Glutamatergic neuron (in vitro differentiated cells): Measurements from ENCODE around the gene CDH4. TPM values are rescaled to one million over a fixed set of nuclear protein-coding genes. Genes with fewer than 3 reads are reported as not detected.

Experiments used
- DNase-seq: peaks from one replicate; pipeline ENCODE4 v3.0.0; 2022
- H3K27ac Mint-ChIP-seq: one replicate; pipeline ENCODE4 v1.8.0; 2020; ENCODE audit warnings: mild to moderate bottlenecking, mixed read lengths, inconsistent platforms; ENCODE audit not compliant: unreplicated experiment
- H3K27me3 Mint-ChIP-seq: one replicate; pipeline ENCODE4 v1.8.0; 2020; ENCODE audit warnings: mild to moderate bottlenecking, moderate library complexity, mixed read lengths, inconsistent platforms; ENCODE audit not compliant: unreplicated experiment
- H3K36me3 Mint-ChIP-seq: one replicate; pipeline ENCODE4 v1.8.0; 2020; ENCODE audit warnings: mild to moderate bottlenecking, mixed read lengths, inconsistent platforms; ENCODE audit not compliant: unreplicated experiment
- H3K4me1 Mint-ChIP-seq: one replicate; pipeline ENCODE4 v1.8.0; 2020; ENCODE audit warnings: mild to moderate bottlenecking, low read depth, mixed read lengths, inconsistent platforms; ENCODE audit not compliant: unreplicated experiment
- H3K4me3 Mint-ChIP-seq: one replicate; pipeline ENCODE4 v1.8.0; 2020; ENCODE audit warnings: mild to moderate bottlenecking, mixed read lengths, inconsistent platforms; ENCODE audit not compliant: unreplicated experiment
- H3K9me3 Mint-ChIP-seq: one replicate; pipeline ENCODE4 v1.8.0; 2020; ENCODE audit warnings: mild to moderate bottlenecking, moderate library complexity, mixed read lengths, inconsistent platforms; ENCODE audit not compliant: unreplicated experiment
- CTCF ChIP-seq: fragments of 200-600 bp; sonication (generic); IDR thresholded peaks from one replicate; pipeline ENCODE4 v1.5.0; 2021; ENCODE audit not compliant: partially characterized antibody, unreplicated experiment
- total RNA-seq: library from RNA; stranded (reverse); fragmentation: NEBNext Ultra II Directional; extraction: Animal tissue kit (Norgen Biotek cat#: 25700); gene quantifications from one replicate; pipeline ENCODE4 v1.2.1, GENCODE V29; 2021; ENCODE audit not compliant: unreplicated experiment

The CDH4 gene
- total RNA-seq, 1 donor from 2014 or later = 1.2 TPM

GRCh38 chr20:61875996-61876395 is 623.9 kb downstream of the CDH4 start:
- Mint-ChIP-seq H3K4me3 (no peak overlapping the region), H3K27me3 (peaks cover 7% of the 10 kb centered on the region), H3K9me3 (peaks cover 9% of the 10 kb centered on the region), H3K27ac (no peak overlapping the region), H3K4me1 (no peaks in the 10 kb centered on the region), H3K36me3 (no peaks in the 10 kb centered on the region)
- TF ChIP-seq CTCF = no peak
- DNase-seq = no peak

- no peak overlapping the region for H3K27ac Mint-ChIP-seq
- H3K27me3 Mint-ChIP-seq = peaks cover 4% of the 10 kb centered on the region
- TF ChIP-seq CTCF = no peak
- H3K9me3 Mint-ChIP-seq = peaks cover 5% of the 10 kb centered on the region
- H3K4me3 Mint-ChIP-seq = no peak overlapping the region
- DNase-seq = no peak
- H3K36me3 Mint-ChIP-seq = no peaks in the 10 kb centered on the region
- H3K4me1 Mint-ChIP-seq = no peaks in the 10 kb centered on the region
Measured at GRCh38 chr20:61876952-61877728, 625.1 kb downstream of the CDH4 start.

- H3K36me3 Mint-ChIP-seq = no peaks in the 10 kb centered on the region
- DNase-seq = no peak
- H3K9me3 Mint-ChIP-seq = peaks cover 5% of the 10 kb centered on the region
- no peak for TF ChIP-seq CTCF
- no peak overlapping the region for H3K27ac Mint-ChIP-seq
- no peaks in the 10 kb centered on the region for H3K4me1 Mint-ChIP-seq
- no peak overlapping the region for H3K4me3 Mint-ChIP-seq
- H3K27me3 Mint-ChIP-seq = peaks cover 6% of the 10 kb centered on the region
Measured at GRCh38 chr20:61877776-61878477, 625.9 kb downstream of the CDH4 start.

- TF ChIP-seq CTCF = no peak
Measured at GRCh38 chr20:61878478-61879302, 626.6 kb downstream of the CDH4 start.

GRCh38 chr20:61879303-61879620 is 627.2 kb downstream of the CDH4 start:
- no peak for TF ChIP-seq CTCF
- Mint-ChIP-seq H3K4me3 (no peak overlapping the region), H3K36me3 (no peaks in the 10 kb centered on the region), H3K27ac (no peak overlapping the region), H3K9me3 (peaks cover 5% of the 10 kb centered on the region), H3K27me3 (peaks cover 6% of the 10 kb centered on the region), H3K4me1 (no peaks in the 10 kb centered on the region)
- no peak for DNase-seq

More at GRCh38 chr20:61878478-61879302, 626.6 kb downstream of the CDH4 start:
- no peak for DNase-seq
- Mint-ChIP-seq H3K27ac (no peak overlapping the region), H3K4me1 (no peaks in the 10 kb centered on the region), H3K9me3 (peaks cover 5% of the 10 kb centered on the region), H3K36me3 (no peaks in the 10 kb centered on the region), H3K4me3 (no peak overlapping the region), H3K27me3 (peaks cover 6% of the 10 kb centered on the region)
